AG09319 (cell line): Measurements from ENCODE around the gene CFAP126.
"Not testable (repeated sequence)": the region's sequence is repeated elsewhere in the genome, so short reads cannot be mapped to it uniquely, and the experiment has no call there.

ENCODE experiments used
- DNase-seq: peaks from one replicate; pipeline ENCODE4 v3.0.0-alpha.2; 2010; ENCODE audit warnings: low read depth; ENCODE audit errors: extremely low read depth
- TF ChIP-seq, protein P1 (sequence below): IDR thresholded peaks from 2 replicates; pipeline ENCODE4 v1.5.1; 2011; ENCODE audit warnings: low read depth, mild to moderate bottlenecking, inconsistent platforms, low read length, moderate library complexity

Gene CFAP126

DNA sequence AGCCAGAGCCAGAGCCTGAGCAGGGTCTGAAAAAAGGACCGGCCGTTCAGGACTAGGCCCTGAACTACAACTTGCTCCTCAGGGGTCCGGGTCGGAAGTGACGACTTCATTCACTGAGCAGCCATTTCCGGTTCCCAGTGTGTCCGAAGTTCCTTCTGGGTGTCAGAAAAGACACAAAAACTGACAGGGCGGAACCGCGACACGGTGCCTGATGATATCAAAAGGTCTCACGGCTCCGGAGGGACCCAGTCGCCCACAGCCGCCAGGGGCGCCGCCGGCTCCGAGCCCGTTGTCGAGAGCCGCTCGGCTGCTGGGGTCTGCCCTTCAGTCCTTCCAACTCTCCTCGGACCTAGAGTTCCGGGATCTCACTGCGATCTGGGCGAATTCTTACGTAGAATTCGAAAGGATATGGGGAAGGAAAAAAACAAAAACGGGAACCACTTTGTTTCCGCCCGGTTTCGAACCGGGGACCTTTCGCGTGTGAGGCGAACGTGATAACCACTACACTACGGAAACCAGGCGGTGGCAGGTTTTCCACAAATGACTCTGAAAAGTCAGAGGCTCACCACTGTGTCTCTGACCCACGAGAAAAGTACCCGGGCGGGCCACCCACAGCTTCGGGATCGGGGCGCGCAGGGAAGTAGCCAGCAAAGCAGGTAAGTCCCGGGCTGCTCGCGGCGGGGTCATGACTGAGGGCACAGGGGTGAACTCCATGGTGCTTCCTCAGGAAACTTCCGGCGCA lies 31.8 kb upstream of the CFAP126 start:
- DNase-seq, result peak; percentile 80
- TF ChIP-seq, protein P1, sequence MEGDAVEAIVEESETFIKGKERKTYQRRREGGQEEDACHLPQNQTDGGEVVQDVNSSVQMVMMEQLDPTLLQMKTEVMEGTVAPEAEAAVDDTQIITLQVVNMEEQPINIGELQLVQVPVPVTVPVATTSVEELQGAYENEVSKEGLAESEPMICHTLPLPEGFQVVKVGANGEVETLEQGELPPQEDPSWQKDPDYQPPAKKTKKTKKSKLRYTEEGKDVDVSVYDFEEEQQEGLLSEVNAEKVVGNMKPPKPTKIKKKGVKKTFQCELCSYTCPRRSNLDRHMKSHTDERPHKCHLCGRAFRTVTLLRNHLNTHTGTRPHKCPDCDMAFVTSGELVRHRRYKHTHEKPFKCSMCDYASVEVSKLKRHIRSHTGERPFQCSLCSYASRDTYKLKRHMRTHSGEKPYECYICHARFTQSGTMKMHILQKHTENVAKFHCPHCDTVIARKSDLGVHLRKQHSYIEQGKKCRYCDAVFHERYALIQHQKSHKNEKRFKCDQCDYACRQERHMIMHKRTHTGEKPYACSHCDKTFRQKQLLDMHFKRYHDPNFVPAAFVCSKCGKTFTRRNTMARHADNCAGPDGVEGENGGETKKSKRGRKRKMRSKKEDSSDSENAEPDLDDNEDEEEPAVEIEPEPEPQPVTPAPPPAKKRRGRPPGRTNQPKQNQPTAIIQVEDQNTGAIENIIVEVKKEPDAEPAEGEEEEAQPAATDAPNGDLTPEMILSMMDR, result peak; percentile 44

DNA sequence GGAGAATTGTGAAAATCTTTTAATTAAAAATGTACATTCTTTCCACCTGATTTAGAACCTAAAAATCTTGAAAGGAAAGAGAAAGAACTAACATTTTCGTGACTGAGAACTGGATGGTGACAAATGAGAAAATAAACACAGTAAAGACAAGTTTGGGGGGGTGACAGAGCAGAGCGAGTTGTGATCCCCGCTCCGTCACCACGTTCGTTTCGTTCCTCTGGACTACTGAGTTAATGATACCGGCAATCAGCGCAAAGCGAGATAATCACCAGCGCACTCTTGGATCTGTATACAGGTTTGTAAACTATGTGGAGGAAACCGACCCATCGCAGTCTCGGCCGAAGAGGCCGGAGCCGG lies 31.2 kb upstream of the CFAP126 start:
- DNase-seq, result no peak
- TF ChIP-seq, protein P1, result no peak

DNA sequence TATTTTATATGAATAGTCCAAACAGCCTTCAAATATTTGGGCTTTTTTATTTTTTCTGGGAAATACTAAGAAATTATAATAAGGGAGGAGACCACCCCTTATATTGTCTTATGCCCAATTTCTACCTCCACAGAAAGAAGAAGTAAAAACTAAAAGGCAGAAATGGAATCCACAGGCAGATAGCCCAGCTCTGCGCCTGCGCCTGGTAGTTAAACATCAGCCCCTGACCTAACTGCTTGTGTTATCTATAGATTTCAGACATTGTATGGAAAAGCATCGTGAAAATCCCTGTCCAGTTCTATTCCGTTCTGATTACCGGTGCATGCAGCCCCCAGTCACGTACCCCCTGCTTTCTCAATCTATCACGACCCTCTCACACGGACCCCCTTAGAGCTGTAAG lies 29.4 kb upstream of the CFAP126 start:
- DNase-seq, result not testable (repeated sequence)

DNA sequence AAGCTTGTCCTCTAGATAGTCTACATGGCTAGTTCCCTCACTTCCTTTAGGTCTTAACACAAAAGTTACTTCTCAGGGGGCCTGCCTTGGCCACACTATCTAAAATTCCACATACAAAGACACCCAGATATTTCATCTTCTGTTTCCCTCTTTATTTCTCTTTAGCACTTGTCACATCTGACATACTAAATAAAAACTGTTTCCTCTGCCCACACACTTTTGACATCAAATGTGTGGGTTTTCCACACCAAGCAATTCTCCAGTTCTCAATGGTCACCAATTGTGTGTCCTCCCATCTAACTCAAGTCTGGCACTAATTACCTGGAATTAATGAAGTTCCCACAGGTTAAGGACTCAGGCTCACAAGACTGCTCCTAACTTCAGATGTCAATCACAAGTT lies 25.5 kb upstream of the CFAP126 start:
- DNase-seq, result no peak
- TF ChIP-seq, protein P1, result no peak

DNA sequence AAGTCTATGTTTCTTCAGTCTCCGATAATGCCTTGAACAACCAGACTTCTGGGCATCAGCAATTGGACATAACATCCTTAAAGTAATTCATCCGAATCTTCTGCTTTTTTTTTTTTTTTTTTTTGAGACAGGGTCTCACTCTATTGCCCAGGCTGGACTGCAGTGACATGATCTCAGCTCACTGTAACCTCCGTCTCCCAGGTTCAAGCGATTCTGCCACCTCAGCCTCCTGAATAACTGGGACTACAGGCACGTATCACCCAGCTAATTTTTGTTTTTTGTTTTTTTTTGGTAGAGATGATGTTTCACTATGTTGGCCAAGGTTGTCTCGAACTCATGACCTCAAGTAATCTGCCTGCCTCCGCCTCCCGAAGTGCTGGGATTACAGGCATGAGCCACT lies 23.9 kb upstream of the CFAP126 start:
- TF ChIP-seq, protein P1, result no peak
- no peak for DNase-seq

DNA sequence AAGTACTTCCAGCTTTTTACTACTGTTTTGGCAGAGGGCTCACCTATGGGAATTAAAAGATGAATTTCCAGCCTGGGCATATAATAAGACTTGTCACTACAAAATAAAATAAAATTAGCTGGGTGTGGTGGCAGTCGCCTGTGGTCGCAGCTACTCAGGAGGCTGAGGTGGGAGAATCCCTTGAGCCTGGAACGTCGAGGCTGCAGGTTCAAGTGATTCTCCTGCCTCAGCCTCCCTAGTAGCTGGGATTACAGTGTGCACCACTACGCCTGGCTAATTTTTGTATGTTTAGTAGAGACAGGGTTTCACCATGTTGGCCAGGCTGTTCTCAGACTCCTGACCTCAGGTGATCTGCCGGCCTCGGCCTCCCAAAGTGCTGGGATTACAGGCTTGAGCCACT lies 23.5 kb upstream of the CFAP126 start:
- DNase-seq, result not testable (repeated sequence)

DNA sequence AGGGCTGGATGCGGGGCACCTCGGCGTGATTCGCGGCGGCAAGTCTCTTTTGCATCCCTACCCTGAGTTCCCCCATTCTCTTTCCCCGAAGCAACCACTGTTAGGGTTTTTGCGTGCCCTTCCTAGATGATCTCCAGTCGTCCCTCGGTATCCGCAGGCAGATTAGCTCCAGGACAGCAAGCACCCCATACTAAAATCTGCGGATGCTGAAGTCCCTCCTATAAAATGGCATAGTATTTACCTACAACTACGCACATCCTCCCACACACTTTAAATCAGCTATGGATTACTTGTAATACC lies 22.8 kb upstream of the CFAP126 start:
- DNase-seq, result no peak
- TF ChIP-seq, protein P1, result no peak

DNA sequence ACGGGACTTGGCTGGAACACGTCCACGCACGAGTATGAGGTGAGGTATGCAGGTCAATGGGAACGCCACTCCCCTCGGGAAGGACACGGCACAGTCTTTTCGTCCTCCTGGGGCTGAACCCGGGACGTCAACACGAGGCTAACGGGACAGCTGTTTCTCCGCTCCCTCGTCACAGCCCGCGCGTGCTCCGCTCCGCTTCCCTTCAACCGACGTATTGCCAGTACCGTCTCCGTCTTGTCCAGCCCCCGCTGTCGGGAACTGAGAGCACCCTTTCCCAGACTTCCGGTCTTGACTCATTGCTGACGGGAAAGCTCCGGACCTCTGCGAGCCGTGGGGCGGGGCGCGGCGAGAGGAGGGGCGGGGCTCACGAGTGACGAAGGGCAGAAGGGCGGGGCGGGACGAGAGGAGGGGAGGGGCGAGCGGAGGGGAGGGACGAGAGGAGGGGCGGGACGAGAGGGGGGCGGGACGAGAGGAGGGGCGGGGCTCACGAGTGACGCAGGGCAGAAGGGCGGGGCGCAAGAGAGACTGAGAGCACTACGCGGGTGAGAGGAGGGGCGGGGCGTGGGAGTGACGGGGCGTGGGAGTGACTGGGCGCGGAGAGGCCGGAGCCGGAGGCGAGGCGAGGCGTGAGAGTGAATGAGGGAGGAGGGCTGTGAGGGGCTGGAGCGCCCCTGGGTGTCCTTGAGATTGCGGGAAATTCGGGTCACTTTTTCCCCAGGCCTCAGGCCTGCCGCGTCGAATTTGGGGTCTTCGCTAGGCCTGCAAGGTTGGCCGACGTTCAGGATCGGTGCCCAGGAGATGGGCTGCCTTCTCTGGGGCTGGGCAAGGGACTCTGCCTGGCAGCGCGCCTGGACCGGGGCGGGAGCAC lies 22.2 kb upstream of the CFAP126 start:
- peak; percentile 96 for DNase-seq
- TF ChIP-seq, protein P1, result no peak

DNA sequence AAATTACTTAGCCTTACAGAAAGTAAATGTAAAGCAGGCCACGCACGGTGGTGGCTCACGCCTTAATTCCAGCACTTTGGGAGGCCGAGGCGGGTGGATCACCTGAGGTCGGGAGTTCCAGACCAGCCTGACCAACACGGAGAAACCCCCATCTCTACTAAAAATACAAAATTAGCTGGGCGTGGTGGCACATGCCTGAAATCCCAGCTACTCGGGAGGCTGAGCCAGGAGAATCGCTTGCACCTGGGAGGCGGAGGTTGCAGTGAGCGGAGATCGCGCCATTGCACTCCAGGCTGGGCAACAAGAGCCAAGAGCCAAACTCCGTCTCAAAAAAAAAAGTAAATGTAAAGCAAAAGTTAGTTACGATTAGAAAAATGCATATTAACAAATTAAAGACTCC lies 21.5 kb upstream of the CFAP126 start:
- DNase-seq, result not testable (repeated sequence)
